Nephron progenitor cell (in vitro differentiated cells): ENCODE data around the gene CDK15.

ENCODE experiments used
- DNase-seq: peaks from one replicate; pipeline ENCODE4 v3.0.0; 2021
- H3K27ac Mint-ChIP-seq: 2 replicates; pipeline ENCODE4 v1.8.0; 2021; ENCODE audit warnings: mild to moderate bottlenecking, moderate library complexity, mixed read lengths
- H3K27me3 Mint-ChIP-seq: 2 replicates; pipeline ENCODE4 v1.8.0; 2021; ENCODE audit warnings: mild to moderate bottlenecking, low read depth, mixed read lengths; ENCODE audit not compliant: poor library complexity
- H3K36me3 Mint-ChIP-seq: 2 replicates; pipeline ENCODE4 v1.8.0; 2021; ENCODE audit warnings: low read depth, mixed read lengths
- H3K4me1 Mint-ChIP-seq: 2 replicates; pipeline ENCODE4 v1.8.0; 2021; ENCODE audit warnings: mixed read lengths
- H3K4me3 Mint-ChIP-seq: 2 replicates; pipeline ENCODE4 v1.8.0; 2021; ENCODE audit warnings: mild to moderate bottlenecking, moderate library complexity, mixed read lengths
- H3K9me3 Mint-ChIP-seq: 2 replicates; pipeline ENCODE4 v1.8.0; 2021; ENCODE audit warnings: mild to moderate bottlenecking, moderate library complexity, mixed read lengths
- CTCF ChIP-seq: fragments of 200-600 bp; sonication (generic); IDR thresholded peaks from 2 replicates; pipeline ENCODE4 v1.5.0; 2021; ENCODE audit warnings: antibody characterized with exemption

Gene CDK15

GRCh38 chr2:201925056-201925455, 118.7 kb downstream of the CDK15 start:
- TF ChIP-seq CTCF = no peak
- peaks cover 9% of the 10 kb centered on the region for H3K27me3 Mint-ChIP-seq
- H3K27ac Mint-ChIP-seq = no peak overlapping the region
- peaks cover 9% of the 10 kb centered on the region for H3K9me3 Mint-ChIP-seq
- H3K36me3 Mint-ChIP-seq = peaks cover 7% of the 10 kb centered on the region
- no peak for DNase-seq
- no peak overlapping the region for H3K4me3 Mint-ChIP-seq
- peaks cover 79% of the 10 kb centered on the region for H3K4me1 Mint-ChIP-seq

- Mint-ChIP-seq H3K27me3 (peaks cover 9% of the 10 kb centered on the region), H3K4me3 (no peak overlapping the region), H3K27ac (no peak overlapping the region), H3K36me3 (peaks cover 7% of the 10 kb centered on the region), H3K9me3 (peaks cover 9% of the 10 kb centered on the region), H3K4me1 (peaks cover 83% of the 10 kb centered on the region)
- no peak for DNase-seq
- TF ChIP-seq CTCF = no peak
These were observed 119.7 kb downstream of the CDK15 start for GRCh38 chr2:201926067-201926466.

GRCh38 chr2:201928363-201928762, 122.0 kb downstream of the CDK15 start:
- no peak for TF ChIP-seq CTCF
- Mint-ChIP-seq H3K9me3 (no peaks in the 10 kb centered on the region), H3K36me3 (no peaks in the 10 kb centered on the region), H3K27me3 (peaks cover 9% of the 10 kb centered on the region), H3K4me1 (peaks cover 88% of the 10 kb centered on the region), H3K4me3 (no peak overlapping the region), H3K27ac (no peak overlapping the region)
- DNase-seq = no peak

GRCh38 chr2:201929281-201930026, 123.1 kb downstream of the CDK15 start:
- TF ChIP-seq CTCF = no peak
- peaks cover 9% of the 10 kb centered on the region for H3K27me3 Mint-ChIP-seq
- H3K36me3 Mint-ChIP-seq = peaks cover 4% of the 10 kb centered on the region
- H3K9me3 Mint-ChIP-seq = peaks cover 6% of the 10 kb centered on the region
- no peak overlapping the region for H3K4me3 Mint-ChIP-seq
- peak overlapping the region; percentile 82 for H3K27ac Mint-ChIP-seq
- DNase-seq = no peak
- peaks cover 88% of the 10 kb centered on the region for H3K4me1 Mint-ChIP-seq

GRCh38 chr2:201930043-201930442, 123.7 kb downstream of the CDK15 start:
- Mint-ChIP-seq H3K4me1 (peaks cover 88% of the 10 kb centered on the region), H3K9me3 (peaks cover 12% of the 10 kb centered on the region), H3K4me3 (no peak overlapping the region), H3K27me3 (peaks cover 6% of the 10 kb centered on the region), H3K27ac (no peak overlapping the region), H3K36me3 (peaks cover 10% of the 10 kb centered on the region)
- DNase-seq = no peak
- no peak for TF ChIP-seq CTCF

- Mint-ChIP-seq H3K4me1 (peaks cover 88% of the 10 kb centered on the region), H3K9me3 (peaks cover 18% of the 10 kb centered on the region), H3K27ac (peak overlapping the region; percentile 85), H3K27me3 (peaks cover 3% of the 10 kb centered on the region), H3K4me3 (no peak overlapping the region), H3K36me3 (peaks cover 17% of the 10 kb centered on the region)
- no peak for DNase-seq
- TF ChIP-seq CTCF = no peak
These were observed 124.5 kb downstream of the CDK15 start for GRCh38 chr2:201930831-201931230.
